Osteoblast (primary cell): ENCODE results near the gene PHF19. TPM values are rescaled to one million over a fixed set of nuclear protein-coding genes. Genes with fewer than 3 reads are reported as not detected.
A peak's percentile ranks its signal among the peaks of the same experiment; 100 is the strongest.

Experiments used
- DNase-seq: peaks from one replicate; pipeline ENCODE4 v3.0.0; 2011; ENCODE audit warnings: low spot score, mixed read lengths; ENCODE audit not compliant: insufficient read length; ENCODE audit errors: missing footprints
- H2AFZ ChIP-seq: 2 replicates; pipeline ENCODE4 v1.6.0; 2011; ENCODE audit warnings: mild to moderate bottlenecking, low read length
- H3K27ac ChIP-seq: 2 replicates; pipeline ENCODE4 v1.5.1; 2011; ENCODE audit warnings: mild to moderate bottlenecking, low read depth, low read length, moderate library complexity
- H3K27me3 ChIP-seq: 2 replicates; pipeline ENCODE4 v1.6.0; 2012; ENCODE audit warnings: mild to moderate bottlenecking, control low read depth, inconsistent platforms, low read length, moderate library complexity; ENCODE audit not compliant: insufficient read depth
- H3K36me3 ChIP-seq: 2 replicates; pipeline ENCODE4 v1.5.1; 2011; ENCODE audit warnings: mild to moderate bottlenecking, low read length, control low read depth, moderate library complexity; ENCODE audit not compliant: insufficient read depth
- H3K4me1 ChIP-seq: 2 replicates; pipeline ENCODE4 v1.5.1; 2011; ENCODE audit warnings: mild to moderate bottlenecking, low read length, control low read depth, moderate library complexity; ENCODE audit not compliant: insufficient read depth
- H3K4me2 ChIP-seq: 2 replicates; pipeline ENCODE4 v1.6.0; 2011; ENCODE audit warnings: mild to moderate bottlenecking, low read length; ENCODE audit not compliant: insufficient read depth
- H3K4me3 ChIP-seq: fragments of 200-600 bp; sonication (generic); 3 replicates; pipeline ENCODE4 v1.5.1; 2012; ENCODE audit warnings: mild to moderate bottlenecking, low read length, inconsistent platforms; ENCODE audit not compliant: insufficient read depth
- H3K79me2 ChIP-seq: 2 replicates; pipeline ENCODE4 v1.6.0; 2012; ENCODE audit warnings: mild to moderate bottlenecking, low read length, control low read depth, inconsistent platforms; ENCODE audit not compliant: insufficient read depth
- H3K9me3 ChIP-seq: 2 replicates; pipeline ENCODE4 v1.5.1; 2011; ENCODE audit warnings: low read depth, low read length, control low read depth
- H4K20me1 ChIP-seq: 2 replicates; pipeline ENCODE4 v1.6.0; 2012; ENCODE audit warnings: mild to moderate bottlenecking, low read length, control low read depth; ENCODE audit not compliant: insufficient read depth
- CTCF ChIP-seq: IDR thresholded peaks from 2 replicates; pipeline ENCODE4 v1.5.1; 2011; ENCODE audit warnings: mild to moderate bottlenecking, low read depth, low read length, moderate library complexity; ENCODE audit errors: extremely low read depth
- total RNA-seq: library from RNA; depleted of rRNA; stranded (reverse); fragments of >200 nt; gene quantifications from 2 replicates; pipeline ENCODE4 v1.2.3, GENCODE V29; 2012

Gene PHF19
- total RNA-seq, 1 donor: 16.6 TPM

- Histone ChIP-seq H3K9me3 (no peaks in the 10 kb centered on the region), H3K27me3 (no peaks in the 10 kb centered on the region), H3K36me3 (no peaks in the 10 kb centered on the region), H3K4me3 (no peak overlapping the region), H3K79me2 (no peaks in the 10 kb centered on the region), H3K27ac (no peak overlapping the region), H4K20me1 (no peaks in the 10 kb centered on the region), H2AFZ (peak overlapping the region; percentile 26), H3K4me2 (no peak overlapping the region), H3K4me1 (peaks cover 20% of the 10 kb centered on the region)
- no peak for TF ChIP-seq CTCF
- no peak for DNase-seq
These were observed 42.2 kb upstream of the PHF19 start for GRCh38 chr9:120918931-120919842.

- Histone ChIP-seq H3K4me3 (no peak overlapping the region), H3K4me1 (peaks cover 20% of the 10 kb centered on the region), H3K27ac (no peak overlapping the region), H3K27me3 (no peaks in the 10 kb centered on the region), H3K4me2 (no peak overlapping the region), H3K79me2 (no peaks in the 10 kb centered on the region), H2AFZ (no peak overlapping the region), H3K9me3 (no peaks in the 10 kb centered on the region), H3K36me3 (peaks cover 1% of the 10 kb centered on the region), H4K20me1 (no peaks in the 10 kb centered on the region)
- TF ChIP-seq CTCF: no peak
- no peak for DNase-seq
These were observed 41.2 kb upstream of the PHF19 start for GRCh38 chr9:120917929-120918762.

GRCh38 chr9:120916991-120917880, 40.2 kb upstream of the PHF19 start:
- peaks cover 3% of the 10 kb centered on the region for H3K36me3 ChIP-seq
- no peak overlapping the region for H3K27ac ChIP-seq
- no peaks in the 10 kb centered on the region for H3K9me3 ChIP-seq
- TF ChIP-seq CTCF: no peak
- no peak for DNase-seq
- no peaks in the 10 kb centered on the region for H3K27me3 ChIP-seq
- H2AFZ ChIP-seq: no peak overlapping the region
- H3K4me2 ChIP-seq: no peak overlapping the region
- H3K4me1 ChIP-seq: peaks cover 20% of the 10 kb centered on the region
- H3K79me2 ChIP-seq: no peaks in the 10 kb centered on the region
- H3K4me3 ChIP-seq: no peak overlapping the region
- no peaks in the 10 kb centered on the region for H4K20me1 ChIP-seq
